ENCODE data around the gene PREX1.

Gene PREX1

GRCh38 chr20:48804300-48804980 lies 23.4 kb downstream of the PREX1 start:
- H3K27me3 ChIP-seq (ENCODE audit: control insufficient read depth in 2 of 2, insufficient read depth in 2 of 2, low read length in 2 of 2) = no peaks in the 10 kb centered on the region
- peaks cover 0 to 2% of the 10 kb centered on the region in 2 donors for H3K9me3 ChIP-seq (ENCODE audit: control insufficient read depth in 2 of 2, low read length in 2 of 2)
- no peak overlapping the region for H3K9ac ChIP-seq (ENCODE audit: low read depth in 1 of 2, low read length in 2 of 2)
- no peaks in the 10 kb centered on the region for H3K36me3 ChIP-seq (ENCODE audit: control insufficient read depth in 2 of 2, insufficient read depth in 2 of 2, low read length in 2 of 2)
- no peak overlapping the region for H3K4me3 ChIP-seq (ENCODE audit: low read length in 2 of 2)
- H3K4me1 ChIP-seq (ENCODE audit: control insufficient read depth in 2 of 2, insufficient read depth in 2 of 2, low read length in 2 of 2) = no peaks in the 10 kb centered on the region
- H3K27ac ChIP-seq (ENCODE audit: low read depth in 2 of 2, low read length in 2 of 2) = no peak overlapping the region

GRCh38 chr20:48803176-48804053 lies 24.4 kb downstream of the PREX1 start:
- H3K4me1 ChIP-seq (ENCODE audit: control insufficient read depth in 2 of 2, insufficient read depth in 2 of 2, low read length in 2 of 2) = no peaks in the 10 kb centered on the region
- no peaks in the 10 kb centered on the region for H3K36me3 ChIP-seq (ENCODE audit: control insufficient read depth in 2 of 2, insufficient read depth in 2 of 2, low read length in 2 of 2)
- no peaks in the 10 kb centered on the region for H3K27me3 ChIP-seq (ENCODE audit: control insufficient read depth in 2 of 2, insufficient read depth in 2 of 2, low read length in 2 of 2)
- H3K9ac ChIP-seq (ENCODE audit: low read depth in 1 of 2, low read length in 2 of 2) = no peak overlapping the region
- peaks cover 0 to 2% of the 10 kb centered on the region in 2 donors for H3K9me3 ChIP-seq (ENCODE audit: control insufficient read depth in 2 of 2, low read length in 2 of 2)
- H3K4me3 ChIP-seq (ENCODE audit: low read length in 2 of 2) = no peak overlapping the region
- H3K27ac ChIP-seq (ENCODE audit: low read depth in 2 of 2, low read length in 2 of 2) = no peak overlapping the region

GRCh38 chr20:48802647-48803046 lies 25.2 kb downstream of the PREX1 start:
- no peak overlapping the region for H3K27ac ChIP-seq (ENCODE audit: low read depth in 2 of 2, low read length in 2 of 2)
- H3K4me3 ChIP-seq (ENCODE audit: low read length in 2 of 2) = no peak overlapping the region
- H3K27me3 ChIP-seq (ENCODE audit: control insufficient read depth in 2 of 2, insufficient read depth in 2 of 2, low read length in 2 of 2) = no peaks in the 10 kb centered on the region
- H3K36me3 ChIP-seq (ENCODE audit: control insufficient read depth in 2 of 2, insufficient read depth in 2 of 2, low read length in 2 of 2) = no peaks in the 10 kb centered on the region
- no peak overlapping the region for H3K9ac ChIP-seq (ENCODE audit: low read depth in 1 of 2, low read length in 2 of 2)
- H3K4me1 ChIP-seq (ENCODE audit: control insufficient read depth in 2 of 2, insufficient read depth in 2 of 2, low read length in 2 of 2) = peaks cover 0 to 2% of the 10 kb centered on the region in 2 donors
- H3K9me3 ChIP-seq (ENCODE audit: control insufficient read depth in 2 of 2, low read length in 2 of 2) = peaks cover 0 to 2% of the 10 kb centered on the region in 2 donors

- Histone ChIP-seq H3K36me3 (ENCODE audit: control insufficient read depth in 2 of 2, insufficient read depth in 2 of 2, low read length in 2 of 2) (no peaks in the 10 kb centered on the region), H3K27ac (ENCODE audit: low read depth in 2 of 2, low read length in 2 of 2) (no peak overlapping the region), H3K4me1 (ENCODE audit: control insufficient read depth in 2 of 2, insufficient read depth in 2 of 2, low read length in 2 of 2) (peaks cover 0 to 2% of the 10 kb centered on the region in 2 donors), H3K4me3 (ENCODE audit: low read length in 2 of 2) (no peak overlapping the region), H3K27me3 (ENCODE audit: control insufficient read depth in 2 of 2, insufficient read depth in 2 of 2, low read length in 2 of 2) (no peaks in the 10 kb centered on the region), H3K9me3 (ENCODE audit: control insufficient read depth in 2 of 2, low read length in 2 of 2) (peaks cover 0 to 2% of the 10 kb centered on the region in 2 donors), H3K9ac (ENCODE audit: low read depth in 1 of 2, low read length in 2 of 2) (no peak overlapping the region)
Measured at GRCh38 chr20:48802216-48802615, 25.6 kb downstream of the PREX1 start.

DNA sequence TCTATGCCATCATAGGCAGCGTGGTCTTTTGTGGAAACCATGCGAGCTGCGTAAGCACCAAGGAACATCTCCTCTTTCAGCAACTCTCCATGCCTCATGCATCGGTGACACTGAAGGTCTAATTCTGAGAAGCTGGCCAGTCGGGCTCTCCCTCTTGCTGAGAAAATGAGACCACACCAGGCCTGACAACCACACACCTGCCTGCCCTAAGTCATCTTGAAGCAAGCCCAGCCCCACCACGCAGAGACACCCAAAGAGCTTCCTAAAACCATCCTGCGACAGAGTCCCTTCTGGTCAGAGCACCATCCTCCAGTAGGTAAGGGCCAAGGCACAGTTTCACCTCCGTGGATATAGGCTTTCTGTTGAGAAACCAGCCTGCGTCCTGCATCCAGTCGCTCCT lies 26.6 kb downstream of the PREX1 start:
- peaks cover 0 to 2% of the 10 kb centered on the region in 2 donors for H3K4me1 ChIP-seq (ENCODE audit: control insufficient read depth in 2 of 2, insufficient read depth in 2 of 2, low read length in 2 of 2)
- no peak overlapping the region for H3K9ac ChIP-seq (ENCODE audit: low read depth in 1 of 2, low read length in 2 of 2)
- no peak overlapping the region for H3K27ac ChIP-seq (ENCODE audit: low read depth in 2 of 2, low read length in 2 of 2)
- no peaks in the 10 kb centered on the region for H3K27me3 ChIP-seq (ENCODE audit: control insufficient read depth in 2 of 2, insufficient read depth in 2 of 2, low read length in 2 of 2)
- H3K4me3 ChIP-seq (ENCODE audit: low read length in 2 of 2) = no peak overlapping the region
- no peaks in the 10 kb centered on the region for H3K36me3 ChIP-seq (ENCODE audit: control insufficient read depth in 2 of 2, insufficient read depth in 2 of 2, low read length in 2 of 2)
- no peaks in the 10 kb centered on the region for H3K9me3 ChIP-seq (ENCODE audit: control insufficient read depth in 2 of 2, low read length in 2 of 2)

- Histone ChIP-seq H3K27me3 (ENCODE audit: control insufficient read depth in 2 of 2, insufficient read depth in 2 of 2, low read length in 2 of 2) (no peaks in the 10 kb centered on the region), H3K9me3 (ENCODE audit: control insufficient read depth in 2 of 2, low read length in 2 of 2) (no peaks in the 10 kb centered on the region), H3K9ac (ENCODE audit: low read depth in 1 of 2, low read length in 2 of 2) (no peak overlapping the region), H3K4me3 (ENCODE audit: low read length in 2 of 2) (no peak overlapping the region), H3K36me3 (ENCODE audit: control insufficient read depth in 2 of 2, insufficient read depth in 2 of 2, low read length in 2 of 2) (no peaks in the 10 kb centered on the region), H3K27ac (ENCODE audit: low read depth in 2 of 2, low read length in 2 of 2) (no peak overlapping the region), H3K4me1 (ENCODE audit: control insufficient read depth in 2 of 2, insufficient read depth in 2 of 2, low read length in 2 of 2) (peaks cover 0 to 2% of the 10 kb centered on the region in 2 donors)
Measured at GRCh38 chr20:48800177-48800576, 27.6 kb downstream of the PREX1 start.

- no peaks in the 10 kb centered on the region for H3K9me3 ChIP-seq (ENCODE audit: control insufficient read depth in 2 of 2, low read length in 2 of 2)
- no peak overlapping the region for H3K27ac ChIP-seq (ENCODE audit: low read depth in 2 of 2, low read length in 2 of 2)
- H3K36me3 ChIP-seq (ENCODE audit: control insufficient read depth in 2 of 2, insufficient read depth in 2 of 2, low read length in 2 of 2) = no peaks in the 10 kb centered on the region
- H3K9ac ChIP-seq (ENCODE audit: low read depth in 1 of 2, low read length in 2 of 2) = peak overlapping the region in 1 of 2 donors; percentile 6
- H3K4me3 ChIP-seq (ENCODE audit: low read length in 2 of 2) = no peak overlapping the region
- no peaks in the 10 kb centered on the region for H3K27me3 ChIP-seq (ENCODE audit: control insufficient read depth in 2 of 2, insufficient read depth in 2 of 2, low read length in 2 of 2)
- H3K4me1 ChIP-seq (ENCODE audit: control insufficient read depth in 2 of 2, insufficient read depth in 2 of 2, low read length in 2 of 2) = peaks cover 0 to 2% of the 10 kb centered on the region in 2 donors
Measured at GRCh38 chr20:48799328-48800105, 28.3 kb downstream of the PREX1 start.

DNA sequence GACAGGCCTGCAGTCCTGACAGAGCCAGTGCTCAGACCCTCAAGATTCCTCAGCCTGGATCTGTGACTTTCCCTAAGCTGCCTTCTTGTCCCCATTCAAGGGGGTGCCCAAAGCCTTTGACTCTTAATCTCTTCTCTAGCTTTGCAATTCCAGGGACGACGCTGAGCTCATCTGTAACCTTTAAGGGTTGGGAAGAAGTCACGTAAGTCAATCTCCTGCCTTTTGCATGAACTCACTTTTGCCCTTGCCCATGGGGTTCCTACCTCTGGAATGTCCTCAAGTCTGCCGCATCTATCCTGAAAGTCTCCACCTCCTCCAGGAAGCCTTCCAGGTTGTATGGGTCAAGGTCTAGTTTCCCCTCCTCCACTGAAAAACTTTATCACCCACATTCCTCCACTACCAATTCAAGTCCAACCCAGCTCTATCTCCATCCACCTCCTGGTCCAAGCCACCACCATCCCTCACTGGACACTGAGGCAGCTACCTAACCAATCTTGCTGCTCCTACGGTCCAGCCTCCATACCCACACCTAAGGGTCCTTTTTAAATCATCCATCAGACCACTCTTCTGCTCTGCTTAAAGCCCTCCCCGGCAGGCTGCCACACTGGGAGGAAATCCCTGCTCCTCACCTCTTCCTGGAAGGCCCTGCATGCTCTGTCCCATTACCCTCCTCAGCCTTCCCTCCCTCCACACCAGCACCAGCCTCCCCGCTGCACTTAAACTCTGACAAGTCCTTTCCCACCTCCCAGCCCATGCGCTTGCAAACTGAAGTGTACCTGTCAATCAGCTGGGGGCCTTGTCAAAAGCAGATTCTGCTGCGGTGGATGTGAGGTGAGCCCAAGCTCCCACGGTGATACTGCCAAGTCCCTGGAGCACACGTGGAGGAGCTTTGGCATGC lies 29.7 kb downstream of the PREX1 start:
- H3K36me3 ChIP-seq (ENCODE audit: control insufficient read depth in 2 of 2, insufficient read depth in 2 of 2, low read length in 2 of 2) = no peaks in the 10 kb centered on the region
- peak overlapping the region in 1 of 2 donors; percentile 24 for H3K9ac ChIP-seq (ENCODE audit: low read depth in 1 of 2, low read length in 2 of 2)
- H3K27me3 ChIP-seq (ENCODE audit: control insufficient read depth in 2 of 2, insufficient read depth in 2 of 2, low read length in 2 of 2) = no peaks in the 10 kb centered on the region
- H3K4me3 ChIP-seq (ENCODE audit: low read length in 2 of 2) = no peak overlapping the region
- no peak overlapping the region for H3K27ac ChIP-seq (ENCODE audit: low read depth in 2 of 2, low read length in 2 of 2)
- no peaks in the 10 kb centered on the region for H3K9me3 ChIP-seq (ENCODE audit: control insufficient read depth in 2 of 2, low read length in 2 of 2)
- H3K4me1 ChIP-seq (ENCODE audit: control insufficient read depth in 2 of 2, insufficient read depth in 2 of 2, low read length in 2 of 2) = peaks cover 0 to 2% of the 10 kb centered on the region in 2 donors

GRCh38 chr20:48797275-48797825 lies 30.4 kb downstream of the PREX1 start:
- no peak overlapping the region for H3K9ac ChIP-seq (ENCODE audit: low read depth in 1 of 2, low read length in 2 of 2)

More at GRCh38 chr20:48797275-48797825, 30.4 kb downstream of the PREX1 start:
- Histone ChIP-seq H3K4me1 (ENCODE audit: control insufficient read depth in 2 of 2, insufficient read depth in 2 of 2, low read length in 2 of 2) (peaks cover 0 to 2% of the 10 kb centered on the region in 2 donors), H3K27me3 (ENCODE audit: control insufficient read depth in 2 of 2, insufficient read depth in 2 of 2, low read length in 2 of 2) (no peaks in the 10 kb centered on the region), H3K4me3 (ENCODE audit: low read length in 2 of 2) (no peak overlapping the region), H3K36me3 (ENCODE audit: control insufficient read depth in 2 of 2, insufficient read depth in 2 of 2, low read length in 2 of 2) (no peaks in the 10 kb centered on the region), H3K27ac (ENCODE audit: low read depth in 2 of 2, low read length in 2 of 2) (no peak overlapping the region), H3K9me3 (ENCODE audit: control insufficient read depth in 2 of 2, low read length in 2 of 2) (no peaks in the 10 kb centered on the region)

All from mucosa of rectum (tissue), 2 donors.